ENCODE data around the gene CRYL1. TPM values are rescaled to one million over a fixed set of nuclear protein-coding genes. Genes with fewer than 3 reads are reported as not detected.

The CRYL1 gene
- total RNA-seq, 1 experiment from 2014 or later, result 3.0 TPM

GRCh38 chr13:20392530-20392929, 133.1 kb downstream of the CRYL1 start:
- Histone ChIP-seq H3K36me3 (ENCODE audit: insufficient read depth, low read length) (no peaks in the 10 kb centered on the region), H2AFZ (ENCODE audit: low read length) (no peak overlapping the region)

GRCh38 chr13:20391597-20392452, 133.8 kb downstream of the CRYL1 start:
- H3K9ac ChIP-seq (ENCODE audit: low read length), result no peak overlapping the region
- no peaks in the 10 kb centered on the region for H3K9me2 ChIP-seq (replicated peaks; ENCODE audit: insufficient read depth, low read length)
- no peaks in the 10 kb centered on the region for H3K27me3 ChIP-seq (ENCODE audit: low read length)
- peaks cover 16% of the 10 kb centered on the region for H3K9me3 ChIP-seq (ENCODE audit: low read length)
- no peaks in the 10 kb centered on the region for H3K4me1 ChIP-seq (ENCODE audit: low read length)
- no peaks in the 10 kb centered on the region for H4K20me1 ChIP-seq (ENCODE audit: insufficient read depth, low read depth, low read length)
- no peak overlapping the region for H3K4me2 ChIP-seq (ENCODE audit: low read depth, low read length, poor library complexity, severe bottlenecking)
- H3K36me3 ChIP-seq (ENCODE audit: insufficient read depth, low read length), result no peaks in the 10 kb centered on the region
- no peak overlapping the region for H2AFZ ChIP-seq (ENCODE audit: low read length)
- H3K27ac ChIP-seq (ENCODE audit: low read length), result no peak overlapping the region
- no peak overlapping the region for H3K4me3 ChIP-seq (ENCODE audit: low read length)
- DNase-seq, result no peak
- H3K79me2 ChIP-seq (ENCODE audit: low read length), result no peaks in the 10 kb centered on the region

More at GRCh38 chr13:20392530-20392929, 133.1 kb downstream of the CRYL1 start:
- Histone ChIP-seq H3K4me3 (ENCODE audit: low read length) (no peak overlapping the region), H3K27me3 (ENCODE audit: low read length) (no peaks in the 10 kb centered on the region), H4K20me1 (ENCODE audit: insufficient read depth, low read depth, low read length) (no peaks in the 10 kb centered on the region), H3K9me3 (ENCODE audit: low read length) (peaks cover 16% of the 10 kb centered on the region), H3K9me2 (replicated peaks; ENCODE audit: insufficient read depth, low read length) (no peaks in the 10 kb centered on the region), H3K79me2 (ENCODE audit: low read length) (no peaks in the 10 kb centered on the region), H3K4me1 (ENCODE audit: low read length) (no peaks in the 10 kb centered on the region), H3K4me2 (ENCODE audit: low read depth, low read length, poor library complexity, severe bottlenecking) (no peak overlapping the region), H3K27ac (ENCODE audit: low read length) (no peak overlapping the region), H3K9ac (ENCODE audit: low read length) (no peak overlapping the region)
- DNase-seq, result no peak

- H4K20me1 ChIP-seq (ENCODE audit: insufficient read depth, low read depth, low read length), result no peaks in the 10 kb centered on the region
- H3K9ac ChIP-seq (ENCODE audit: low read length), result no peak overlapping the region
- H2AFZ ChIP-seq (ENCODE audit: low read length), result no peak overlapping the region
- H3K27me3 ChIP-seq (ENCODE audit: low read length), result no peaks in the 10 kb centered on the region
- no peak overlapping the region for H3K4me3 ChIP-seq (ENCODE audit: low read length)
- H3K9me3 ChIP-seq (ENCODE audit: low read length), result peaks cover 16% of the 10 kb centered on the region
- H3K4me2 ChIP-seq (ENCODE audit: low read depth, low read length, poor library complexity, severe bottlenecking), result no peak overlapping the region
- H3K79me2 ChIP-seq (ENCODE audit: low read length), result no peaks in the 10 kb centered on the region
- no peak overlapping the region for H3K27ac ChIP-seq (ENCODE audit: low read length)
- H3K9me2 ChIP-seq (replicated peaks; ENCODE audit: insufficient read depth, low read length), result no peaks in the 10 kb centered on the region
- no peaks in the 10 kb centered on the region for H3K36me3 ChIP-seq (ENCODE audit: insufficient read depth, low read length)
- H3K4me1 ChIP-seq (ENCODE audit: low read length), result no peaks in the 10 kb centered on the region
- DNase-seq, result no peak
Measured at GRCh38 chr13:20390526-20391175, 135.0 kb downstream of the CRYL1 start.

GRCh38 chr13:20389696-20390525, 135.7 kb downstream of the CRYL1 start:
- Histone ChIP-seq H3K9me2 (replicated peaks; ENCODE audit: insufficient read depth, low read length) (no peaks in the 10 kb centered on the region), H3K9me3 (ENCODE audit: low read length) (peaks cover 16% of the 10 kb centered on the region)

GRCh38 chr13:20388184-20388583, 137.5 kb downstream of the CRYL1 start:
- H3K79me2 ChIP-seq (ENCODE audit: low read length), result no peaks in the 10 kb centered on the region
- H4K20me1 ChIP-seq (ENCODE audit: insufficient read depth, low read depth, low read length), result no peaks in the 10 kb centered on the region
- H3K4me3 ChIP-seq (ENCODE audit: low read length), result no peak overlapping the region
- H3K27ac ChIP-seq (ENCODE audit: low read length), result no peak overlapping the region
- no peak for DNase-seq
- H3K9me2 ChIP-seq (replicated peaks; ENCODE audit: insufficient read depth, low read length), result no peaks in the 10 kb centered on the region
- no peak overlapping the region for H2AFZ ChIP-seq (ENCODE audit: low read length)
- peaks cover 8% of the 10 kb centered on the region for H3K9me3 ChIP-seq (ENCODE audit: low read length)
- H3K9ac ChIP-seq (ENCODE audit: low read length), result no peak overlapping the region
- no peaks in the 10 kb centered on the region for H3K27me3 ChIP-seq (ENCODE audit: low read length)
- H3K4me2 ChIP-seq (ENCODE audit: low read depth, low read length, poor library complexity, severe bottlenecking), result no peak overlapping the region
- H3K4me1 ChIP-seq (ENCODE audit: low read length), result no peaks in the 10 kb centered on the region
- no peaks in the 10 kb centered on the region for H3K36me3 ChIP-seq (ENCODE audit: insufficient read depth, low read length)

More at GRCh38 chr13:20389696-20390525, 135.7 kb downstream of the CRYL1 start:
- no peaks in the 10 kb centered on the region for H4K20me1 ChIP-seq (ENCODE audit: insufficient read depth, low read depth, low read length)
- H2AFZ ChIP-seq (ENCODE audit: low read length), result no peak overlapping the region
- no peak for DNase-seq
- no peak overlapping the region for H3K4me2 ChIP-seq (ENCODE audit: low read depth, low read length, poor library complexity, severe bottlenecking)
- no peaks in the 10 kb centered on the region for H3K27me3 ChIP-seq (ENCODE audit: low read length)
- H3K4me1 ChIP-seq (ENCODE audit: low read length), result no peaks in the 10 kb centered on the region
- H3K27ac ChIP-seq (ENCODE audit: low read length), result no peak overlapping the region
- no peaks in the 10 kb centered on the region for H3K79me2 ChIP-seq (ENCODE audit: low read length)
- no peak overlapping the region for H3K4me3 ChIP-seq (ENCODE audit: low read length)
- H3K36me3 ChIP-seq (ENCODE audit: insufficient read depth, low read length), result no peaks in the 10 kb centered on the region
- H3K9ac ChIP-seq (ENCODE audit: low read length), result no peak overlapping the region

DNA sequence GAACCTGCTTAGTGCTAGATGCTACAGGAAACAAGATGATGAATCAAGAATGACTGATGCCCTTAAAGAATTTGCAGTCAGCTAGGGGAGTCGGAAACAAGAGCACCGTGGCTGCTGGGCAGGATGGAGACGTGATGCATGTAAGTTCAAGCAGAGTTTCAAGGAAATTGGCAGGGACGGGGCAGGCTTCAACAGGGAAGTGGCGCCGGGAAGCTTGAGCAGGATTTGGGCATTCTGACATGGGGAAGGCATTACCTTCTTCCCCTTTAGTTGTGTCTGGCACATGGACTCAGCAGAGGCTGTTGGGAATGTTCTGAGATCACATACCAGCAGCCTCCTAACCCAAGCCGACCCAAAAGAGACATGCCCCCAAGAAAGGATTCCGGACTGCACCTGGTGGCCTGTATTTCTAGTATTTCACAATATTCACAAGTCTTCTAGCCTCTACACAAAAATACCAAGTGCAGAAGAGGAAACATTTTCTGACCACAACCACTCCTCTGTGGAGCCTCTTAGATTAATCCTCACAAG, 138.2 kb downstream of the CRYL1 start:
- Histone ChIP-seq H3K36me3 (ENCODE audit: insufficient read depth, low read length) (no peaks in the 10 kb centered on the region), H4K20me1 (ENCODE audit: insufficient read depth, low read depth, low read length) (no peaks in the 10 kb centered on the region), H2AFZ (ENCODE audit: low read length) (no peak overlapping the region), H3K27ac (ENCODE audit: low read length) (no peak overlapping the region), H3K79me2 (ENCODE audit: low read length) (no peaks in the 10 kb centered on the region), H3K4me3 (ENCODE audit: low read length) (no peak overlapping the region), H3K27me3 (ENCODE audit: low read length) (no peaks in the 10 kb centered on the region), H3K4me2 (ENCODE audit: low read depth, low read length, poor library complexity, severe bottlenecking) (no peak overlapping the region), H3K4me1 (ENCODE audit: low read length) (no peaks in the 10 kb centered on the region), H3K9me3 (ENCODE audit: low read length) (peaks cover 2% of the 10 kb centered on the region; the same call in 1 of the 2 replicates), H3K9me2 (replicated peaks; ENCODE audit: insufficient read depth, low read length) (no peaks in the 10 kb centered on the region), H3K9ac (ENCODE audit: low read length) (no peak overlapping the region)
- DNase-seq, result no peak

DNA sequence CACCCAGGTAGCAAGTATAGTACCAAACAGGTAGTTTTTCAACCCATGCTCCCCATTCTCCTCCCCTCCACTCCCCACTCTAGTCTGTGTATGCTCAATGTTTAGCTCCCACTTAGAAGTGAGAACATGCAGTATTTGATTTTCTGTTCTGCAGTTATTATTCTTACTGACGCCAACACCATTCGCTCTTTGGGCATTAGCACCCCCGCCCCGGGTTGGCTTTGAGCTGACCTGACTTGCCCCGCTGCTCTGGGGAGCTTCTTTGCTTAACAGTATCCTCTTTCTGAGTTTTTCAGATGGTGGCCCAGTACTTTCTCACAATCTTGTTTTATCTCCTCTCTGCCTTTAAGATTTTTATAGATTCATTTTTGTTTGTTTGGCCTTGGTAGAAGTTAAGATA, 138.7 kb downstream of the CRYL1 start:
- H3K27ac ChIP-seq (ENCODE audit: low read length), result no peak overlapping the region
- H4K20me1 ChIP-seq (ENCODE audit: insufficient read depth, low read depth, low read length), result no peaks in the 10 kb centered on the region
- H3K9me2 ChIP-seq (replicated peaks; ENCODE audit: insufficient read depth, low read length), result no peaks in the 10 kb centered on the region
- no peak for DNase-seq
- H2AFZ ChIP-seq (ENCODE audit: low read length), result no peak overlapping the region
- H3K4me3 ChIP-seq (ENCODE audit: low read length), result no peak overlapping the region
- H3K9ac ChIP-seq (ENCODE audit: low read length), result no peak overlapping the region
- H3K9me3 ChIP-seq (ENCODE audit: low read length), result no peaks in the 10 kb centered on the region
- H3K4me2 ChIP-seq (ENCODE audit: low read depth, low read length, poor library complexity, severe bottlenecking), result no peak overlapping the region
- H3K4me1 ChIP-seq (ENCODE audit: low read length), result no peaks in the 10 kb centered on the region
- no peaks in the 10 kb centered on the region for H3K36me3 ChIP-seq (ENCODE audit: insufficient read depth, low read length)
- H3K27me3 ChIP-seq (ENCODE audit: low read length), result no peaks in the 10 kb centered on the region
- no peaks in the 10 kb centered on the region for H3K79me2 ChIP-seq (ENCODE audit: low read length)

Data from Karpas-422 (cell line).